GM20431 (cell line): ENCODE measurements around the gene SOHLH1.

ENCODE experiments used
- in situ Hi-C: fragments of 300-500 bp; cut with MseI, MboI; formaldehyde crosslinking; loops from one replicate; pipeline ENCODE4 v1.15.0; 2020; ENCODE audit warnings: low sequenced_read_pairs; ENCODE audit not compliant: unreplicated experiment

Gene SOHLH1

DNA sequence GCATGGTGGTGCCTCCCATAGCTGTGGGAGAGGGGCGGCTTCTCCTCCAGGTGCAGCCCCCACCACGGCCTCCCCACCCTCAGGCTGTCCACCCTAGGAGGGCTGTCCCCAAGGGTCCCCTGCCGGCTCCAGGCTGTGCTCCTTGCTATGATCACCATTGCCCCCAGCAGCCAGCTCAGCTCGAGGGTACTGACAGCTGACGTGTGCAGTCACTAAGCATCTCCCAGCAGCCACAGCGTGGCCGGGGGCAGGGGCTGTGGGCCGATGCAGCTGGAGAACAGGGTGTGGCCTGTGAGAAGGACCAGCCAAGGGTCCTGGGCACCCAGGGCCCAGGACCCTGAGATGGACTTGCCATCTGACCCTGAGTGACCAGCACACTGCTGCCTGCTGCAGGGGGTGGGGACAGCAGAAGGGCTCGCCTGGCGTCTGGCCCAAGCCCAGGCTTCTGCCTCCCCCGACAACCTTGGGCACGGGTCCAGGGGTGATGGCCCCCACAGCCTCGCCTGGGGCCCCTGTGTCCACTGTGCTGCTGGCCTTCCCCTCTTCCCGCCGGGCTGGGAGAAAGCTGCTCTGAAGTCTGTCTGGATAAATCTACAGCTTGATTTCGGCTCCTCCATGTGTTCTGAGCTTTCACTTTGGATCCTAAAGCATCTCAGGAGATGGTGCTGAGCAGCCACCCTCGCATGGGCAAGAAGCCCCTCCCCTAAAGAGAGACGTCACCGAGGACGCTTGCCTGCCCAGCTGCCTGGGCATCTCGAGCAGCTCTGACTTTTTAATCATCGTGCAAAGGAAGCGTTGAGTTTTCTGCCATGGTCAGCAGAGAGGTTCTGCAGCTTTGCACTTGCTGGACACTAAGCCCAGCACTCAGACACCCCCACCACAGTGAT is 8.2 kb upstream of the SOHLH1 start:
- in situ Hi-C loops = no loop called here

DNA sequence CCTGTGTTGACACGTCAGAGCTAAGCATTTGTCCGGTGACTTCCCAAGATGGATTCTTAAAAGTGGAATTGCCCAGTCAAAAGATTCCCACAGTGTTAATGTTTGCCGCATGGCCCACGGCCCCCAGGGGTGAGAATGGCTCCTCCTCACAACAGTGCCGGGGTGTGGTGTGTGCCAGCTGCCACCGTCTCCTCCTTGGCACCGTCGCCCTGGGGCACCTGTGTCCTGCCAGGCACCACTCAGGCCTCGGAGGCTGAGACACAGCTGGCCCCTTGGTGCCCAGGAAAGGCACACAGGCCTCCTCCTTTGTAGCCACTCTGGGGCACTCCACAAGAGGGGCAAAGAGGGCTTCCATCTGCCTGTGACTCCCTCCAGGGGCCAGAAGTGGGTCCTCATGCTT is 7.0 kb upstream of the SOHLH1 start:
- in situ Hi-C loops = no loop called here

DNA sequence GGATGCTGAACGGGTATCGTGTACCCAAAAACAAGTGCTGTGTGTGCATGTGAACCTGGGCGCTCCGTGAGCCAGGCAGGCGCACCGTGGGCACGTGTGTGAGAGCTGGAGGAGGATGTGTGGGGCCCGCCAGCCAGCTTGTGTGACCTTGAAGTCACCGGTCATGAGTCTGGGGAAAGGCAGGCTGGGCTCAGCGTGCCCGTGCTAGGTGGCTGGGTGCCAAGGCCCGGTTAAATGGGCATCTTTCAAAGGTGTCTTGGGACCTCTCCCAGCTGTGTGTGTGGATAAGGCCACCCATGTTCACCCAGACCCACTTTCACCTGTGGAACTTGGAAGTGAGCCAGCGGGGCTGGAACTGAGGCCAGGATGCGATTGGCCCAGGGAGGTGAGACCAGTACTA is 6.1 kb upstream of the SOHLH1 start:
- in situ Hi-C loops = no loop called here

DNA sequence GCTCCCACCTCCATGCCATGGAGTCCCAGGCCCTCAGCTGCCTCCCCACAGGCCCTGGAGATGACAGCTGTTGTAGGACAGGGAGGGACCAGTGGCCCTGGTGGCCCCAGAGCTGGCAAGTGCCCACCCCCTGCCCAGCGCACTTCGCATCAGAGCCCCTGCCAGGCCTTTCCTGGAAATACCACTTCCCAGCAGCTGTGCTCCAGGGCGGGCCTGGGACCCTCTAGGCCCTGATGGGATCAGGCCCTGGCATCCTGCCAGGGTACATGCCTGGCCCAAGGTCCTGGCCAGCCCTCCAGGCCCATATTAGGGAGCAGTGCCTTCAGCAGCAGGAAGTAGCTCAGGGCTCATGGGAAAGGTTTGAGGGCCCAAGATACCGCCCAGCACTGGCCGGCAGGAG is 5.2 kb upstream of the SOHLH1 start:
- in situ Hi-C loops = no loop called here

DNA sequence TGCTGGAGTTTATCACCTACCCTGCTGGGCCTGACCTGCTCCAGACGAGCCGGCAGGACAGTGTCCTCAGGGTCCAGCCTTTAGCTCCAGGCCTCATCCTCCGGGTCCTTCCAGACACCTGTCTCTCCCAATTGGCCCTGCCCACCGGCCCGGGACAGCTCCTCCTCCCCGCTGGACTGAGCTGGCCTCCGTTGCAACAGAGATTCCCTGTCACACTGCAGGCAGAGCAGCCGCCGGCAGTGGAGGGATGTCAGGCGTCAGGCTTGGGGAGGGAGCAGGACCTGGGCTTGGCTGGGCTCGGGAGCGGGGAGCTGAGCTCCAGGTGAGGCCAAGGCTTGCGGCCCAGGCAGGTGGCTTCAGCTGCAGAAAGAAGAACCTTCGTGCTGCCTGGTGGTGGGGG is 4.4 kb upstream of the SOHLH1 start:
- in situ Hi-C loops = no loop called here

DNA sequence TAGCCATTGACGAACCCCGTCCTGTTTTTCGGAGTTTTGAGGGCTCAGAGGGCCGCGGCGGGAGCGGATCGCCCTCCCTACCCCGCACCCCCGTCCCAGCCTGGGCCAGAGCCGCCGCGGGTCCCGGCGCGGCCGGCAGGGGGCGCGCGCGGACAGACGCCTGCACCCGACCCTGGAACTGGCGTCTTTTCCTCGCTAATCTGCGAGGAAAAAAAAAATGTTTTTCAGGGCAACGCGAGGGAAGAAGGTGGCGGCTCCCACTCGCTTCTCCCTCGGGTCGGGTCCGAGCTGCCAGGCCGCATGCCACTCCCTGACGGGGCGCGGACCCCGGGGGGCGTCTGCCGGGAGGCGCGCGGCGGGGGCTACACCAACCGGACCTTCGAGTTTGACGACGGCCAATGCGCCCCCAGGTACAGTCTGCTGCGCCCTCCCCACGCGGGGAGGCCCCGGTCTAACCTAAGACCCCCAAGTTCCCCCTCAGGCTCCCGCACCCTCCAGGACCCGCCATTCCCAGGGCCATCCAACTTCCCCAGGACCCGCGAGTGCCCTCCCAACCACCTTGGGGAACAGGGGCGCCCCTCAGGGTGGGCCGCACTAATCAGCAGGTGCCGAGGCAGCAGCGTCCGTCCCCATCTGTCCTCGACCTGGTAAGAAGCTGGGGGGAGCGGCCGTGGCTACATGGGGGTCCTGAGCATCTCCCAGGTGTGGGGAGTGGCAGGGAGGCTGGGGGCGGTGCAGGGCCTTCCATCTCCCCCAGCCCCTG is 2.9 kb upstream of the SOHLH1 start, which contains the start of gene KCNT1:
TSS of gene KCNT1 (plus strand) at position 227 of the 763 bp plus-strand sequence. CDS start at position 301, 74 bp downstream.
- in situ Hi-C loops = no loop called here

DNA sequence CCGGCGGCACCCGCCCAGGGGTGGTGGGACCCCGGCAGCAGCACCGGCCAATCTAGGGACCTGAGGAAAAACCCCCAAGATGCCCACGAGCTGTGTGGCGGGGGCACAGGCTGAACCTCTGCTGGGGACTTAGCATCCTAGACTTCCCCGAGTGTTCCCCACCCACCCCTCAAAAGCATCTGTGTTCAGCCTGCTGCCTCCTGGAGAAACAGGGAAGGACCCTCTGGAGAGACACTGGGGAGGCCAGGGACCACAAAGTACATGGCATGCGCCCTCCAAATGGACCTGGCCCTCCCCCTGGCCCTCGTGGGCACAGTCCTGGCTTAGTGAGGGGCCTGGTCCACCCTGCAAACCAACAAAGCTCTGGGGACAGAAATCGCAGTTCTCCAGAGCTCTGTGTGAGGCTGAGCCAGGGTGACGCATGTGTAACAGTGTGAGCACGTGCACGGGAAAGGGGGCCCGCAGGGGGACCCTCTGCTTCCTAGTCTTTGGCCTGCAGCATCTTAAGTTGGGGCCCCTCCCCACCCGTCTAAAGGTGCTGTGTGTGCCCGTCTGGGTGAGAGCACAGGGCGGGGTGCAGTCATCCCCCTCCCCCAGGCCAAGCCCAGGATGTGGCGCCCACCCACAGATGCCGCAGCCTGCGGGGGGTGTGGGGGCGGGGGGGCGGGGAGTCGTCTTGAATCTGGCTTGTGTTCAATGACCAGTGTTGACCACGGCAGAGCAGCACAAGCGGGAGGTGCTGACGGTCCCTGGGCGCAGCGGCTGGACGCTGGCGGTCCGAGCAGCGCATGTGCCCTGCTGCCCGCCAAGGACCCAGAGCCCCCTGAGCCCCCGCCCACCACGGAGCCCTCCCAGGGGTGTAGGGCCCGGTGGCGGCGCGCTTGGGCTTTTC is 2.0 kb upstream of the SOHLH1 start:
- in situ Hi-C loops = no loop called here

DNA sequence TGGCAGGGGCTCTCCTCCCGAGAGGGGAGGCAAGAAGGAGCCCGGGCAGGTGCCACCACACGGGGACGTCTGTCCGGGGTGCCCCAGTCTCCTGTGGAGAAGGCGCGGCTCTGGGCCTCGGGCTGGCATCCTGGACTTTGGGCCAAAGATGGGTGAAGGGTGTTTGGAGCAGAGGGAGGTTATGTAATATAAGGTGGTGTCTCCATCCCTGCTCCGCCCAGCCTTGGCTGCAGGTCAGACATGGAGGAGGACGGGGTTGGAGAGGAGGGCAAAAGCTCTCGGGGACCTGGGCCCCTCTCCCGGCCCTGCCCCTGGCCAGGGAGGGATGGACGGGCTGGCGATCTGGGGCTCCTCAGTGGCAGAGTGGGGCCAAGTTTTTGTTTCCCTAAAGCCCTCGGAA is 1.2 kb upstream of the SOHLH1 start:
- in situ Hi-C loops = no loop called here

DNA sequence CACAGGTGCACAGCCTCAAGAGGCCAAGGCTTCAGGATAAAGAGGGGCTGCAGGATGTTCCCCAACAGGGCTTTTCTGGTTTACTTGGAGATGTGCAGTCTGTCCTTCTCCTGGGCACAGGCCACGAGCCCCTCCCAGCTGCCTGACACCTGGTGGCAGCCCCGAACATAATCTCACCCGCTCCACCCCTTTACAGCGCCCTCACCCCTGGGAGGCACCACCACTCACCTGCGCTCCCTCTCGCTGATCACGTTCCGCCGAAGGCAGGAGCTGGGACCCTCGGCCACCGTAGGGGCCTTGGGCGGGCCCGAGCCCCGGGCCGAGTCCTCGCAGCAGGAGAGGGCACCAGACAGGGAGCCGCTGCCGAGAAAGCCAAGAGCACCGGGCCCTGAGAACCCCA is 514 bp downstream of the SOHLH1 start:
- in situ Hi-C loops = no loop called here

DNA sequence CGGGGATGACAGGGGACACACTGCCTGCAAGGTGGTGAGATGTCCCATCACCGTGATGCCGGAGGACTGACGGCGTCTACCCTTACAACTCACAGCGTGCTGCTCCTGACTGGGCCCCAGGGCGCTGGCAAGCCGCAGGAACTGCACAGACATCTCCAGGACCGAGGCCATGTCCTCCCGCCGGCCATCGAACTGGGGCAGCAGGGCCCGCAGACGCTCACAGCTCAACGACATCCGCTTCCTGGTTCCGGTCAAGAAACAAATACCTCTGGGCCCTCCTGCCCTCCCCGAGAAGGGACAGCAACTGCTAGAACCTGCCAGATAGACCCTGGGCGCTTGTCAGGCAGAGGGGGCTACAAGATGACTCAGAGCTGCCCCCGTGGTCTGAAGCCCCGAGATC is 1.0 kb downstream of the SOHLH1 start:
- in situ Hi-C loops = no loop called here

DNA sequence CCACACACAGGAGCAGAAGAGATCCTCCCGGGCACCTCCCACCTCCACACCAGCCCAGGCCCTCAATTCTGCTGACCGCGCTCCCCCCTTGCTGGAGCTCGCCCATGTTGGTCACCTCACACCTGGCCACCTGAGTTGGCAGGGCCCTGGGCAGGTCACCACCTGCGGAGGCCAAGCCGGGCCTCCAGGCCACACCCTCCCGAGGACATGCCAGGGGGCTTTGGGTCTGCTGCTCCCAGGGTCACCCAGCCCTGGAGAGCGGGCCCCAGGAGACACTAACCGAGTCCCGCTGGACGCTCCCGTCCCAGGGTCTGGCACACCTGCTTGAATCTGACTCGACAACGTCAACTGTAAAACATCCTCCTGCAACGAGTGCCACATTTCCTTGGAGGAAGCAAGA is 2.1 kb downstream of the SOHLH1 start:
- in situ Hi-C loops = no loop called here

DNA sequence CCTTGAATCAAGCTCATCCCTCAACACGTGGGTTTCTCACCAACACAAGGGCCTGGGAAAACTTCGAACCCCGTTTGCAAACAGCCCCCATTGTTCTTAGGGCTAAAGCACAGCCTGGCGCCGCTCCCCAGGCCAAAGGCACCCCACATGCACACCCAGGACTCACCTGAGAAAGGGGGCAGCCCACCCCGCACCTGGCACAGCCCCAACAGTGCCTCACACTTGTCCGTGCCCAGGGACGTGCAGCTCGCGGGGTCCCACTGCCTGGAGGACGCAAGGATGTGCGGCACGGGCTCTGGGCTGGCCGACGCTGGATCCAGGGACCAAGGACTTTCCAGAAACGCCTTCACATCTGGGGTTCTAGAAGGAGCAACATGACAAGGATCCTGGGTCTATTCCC is 2.8 kb downstream of the SOHLH1 start:
- in situ Hi-C loops = no loop called here

DNA sequence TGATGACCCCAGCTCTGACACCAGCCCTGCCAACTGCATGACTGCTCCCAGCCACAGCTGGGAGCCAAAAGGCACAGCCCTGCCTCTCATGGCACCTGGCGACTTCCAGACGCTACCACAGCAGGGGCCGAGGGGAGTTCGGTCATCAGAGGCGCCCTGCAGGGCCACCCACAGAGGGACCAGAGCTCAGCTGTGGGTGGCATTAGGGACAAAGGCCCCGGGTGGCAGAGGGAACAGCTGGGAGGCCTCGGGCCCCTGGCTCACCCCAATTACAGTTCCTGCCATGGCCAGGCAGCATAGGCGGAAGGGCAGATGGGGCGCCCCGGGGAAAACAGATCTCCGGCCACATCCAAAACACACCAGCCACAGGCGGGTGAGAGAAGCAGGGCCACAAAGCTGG is 3.6 kb downstream of the SOHLH1 start:
- in situ Hi-C loops = no loop called here

DNA sequence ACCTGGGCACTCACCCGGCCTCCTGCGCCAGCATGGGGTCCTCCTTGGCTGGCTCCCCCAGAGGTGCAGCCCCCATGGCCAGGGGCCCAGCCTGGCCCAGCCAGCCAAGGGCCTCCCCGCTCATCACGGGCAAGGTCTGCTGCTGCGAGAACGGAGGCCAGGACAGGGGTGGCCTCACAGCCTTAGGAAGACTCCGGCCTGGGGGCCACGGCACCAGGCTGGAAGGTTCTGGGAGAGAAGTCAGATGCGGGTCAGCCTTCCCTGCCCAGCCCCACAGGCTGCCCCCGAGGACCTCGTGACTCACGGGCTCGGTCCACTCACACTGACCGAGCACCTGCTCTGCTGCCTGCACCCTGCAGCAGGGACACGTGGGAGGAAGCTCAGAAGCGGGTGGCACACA is 4.2 kb downstream of the SOHLH1 start:
- in situ Hi-C loops = no loop called here

DNA sequence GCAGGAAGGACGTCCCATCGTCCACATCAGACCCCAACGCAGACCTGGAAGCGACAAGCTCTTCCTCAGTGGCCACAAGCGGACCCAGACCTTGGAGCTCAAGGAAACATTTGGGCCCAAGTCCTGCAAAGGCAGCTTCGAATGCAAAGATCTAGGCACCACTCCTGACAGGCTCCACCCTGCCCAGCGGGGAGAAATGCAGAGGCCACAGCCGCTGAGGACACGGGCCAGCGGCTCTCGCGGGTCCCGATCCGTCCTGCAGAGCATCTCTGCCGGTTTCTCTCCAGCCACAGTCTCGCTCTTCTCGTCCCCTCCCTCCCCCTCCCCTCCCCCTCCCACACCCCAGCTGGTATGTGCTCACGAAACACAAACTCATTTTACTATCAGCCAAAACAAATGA is 4.9 kb downstream of the SOHLH1 start:
- in situ Hi-C loops = no loop called here

DNA sequence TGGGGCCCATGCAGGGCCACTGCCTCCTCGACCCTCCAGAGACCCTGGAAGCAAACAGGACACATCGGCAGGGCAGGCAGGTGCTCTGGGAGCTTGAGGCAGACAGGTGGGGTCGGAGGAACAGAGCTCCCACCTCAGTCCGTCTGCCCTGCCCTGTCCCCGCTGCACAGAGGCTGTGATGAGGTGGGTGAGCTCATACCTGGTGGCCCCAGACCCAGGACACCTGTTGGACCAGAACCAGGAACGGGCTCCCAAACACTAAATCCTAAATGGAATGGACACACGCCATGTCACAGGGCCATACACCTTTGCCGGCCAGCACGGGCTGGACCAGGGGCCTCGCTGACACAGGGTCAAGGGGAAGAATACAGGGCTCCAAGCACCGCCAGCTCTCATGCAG is 5.5 kb downstream of the SOHLH1 start:
- in situ Hi-C loops = no loop called here

DNA sequence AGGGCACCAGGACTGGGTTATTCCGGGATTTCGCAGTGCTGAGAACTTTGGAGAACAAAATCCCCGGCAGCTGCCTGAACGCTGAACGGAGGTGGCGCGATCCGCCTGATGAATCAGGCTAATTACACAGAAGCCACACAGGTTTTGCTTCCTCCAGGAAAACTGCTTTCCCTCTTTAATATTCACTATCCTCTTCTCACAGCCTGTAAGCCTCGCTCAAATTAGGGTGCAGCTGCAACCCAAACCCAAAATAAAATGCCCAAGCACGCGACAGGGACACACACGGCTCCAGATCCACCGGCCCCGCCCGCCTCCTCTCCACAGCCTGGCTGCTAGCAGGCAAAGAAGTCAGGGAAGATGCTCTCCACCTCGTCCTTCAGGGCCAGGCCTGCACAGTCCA is 6.0 kb downstream of the SOHLH1 start:
- in situ Hi-C loops = no loop called here

DNA sequence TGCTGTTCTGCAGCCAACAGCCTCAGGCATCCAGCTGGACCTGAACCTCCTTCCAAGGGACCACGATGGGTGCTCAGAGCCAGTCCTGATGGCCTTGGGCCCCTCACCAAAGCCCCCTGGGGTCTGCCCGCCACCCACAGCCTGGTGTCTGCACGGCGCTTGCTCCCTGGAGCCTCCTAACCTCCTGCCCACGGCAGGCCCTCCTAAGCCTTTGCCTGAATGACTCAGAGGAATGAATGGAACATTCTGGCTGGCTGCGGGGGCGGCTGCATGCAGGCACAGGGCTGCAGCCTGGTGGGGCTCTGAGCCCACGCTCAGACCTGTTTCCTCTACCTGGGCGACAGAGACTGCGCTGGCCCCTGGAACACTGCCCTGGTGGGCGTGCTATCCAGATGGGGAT is 6.9 kb downstream of the SOHLH1 start:
- in situ Hi-C loops = no loop called here

DNA sequence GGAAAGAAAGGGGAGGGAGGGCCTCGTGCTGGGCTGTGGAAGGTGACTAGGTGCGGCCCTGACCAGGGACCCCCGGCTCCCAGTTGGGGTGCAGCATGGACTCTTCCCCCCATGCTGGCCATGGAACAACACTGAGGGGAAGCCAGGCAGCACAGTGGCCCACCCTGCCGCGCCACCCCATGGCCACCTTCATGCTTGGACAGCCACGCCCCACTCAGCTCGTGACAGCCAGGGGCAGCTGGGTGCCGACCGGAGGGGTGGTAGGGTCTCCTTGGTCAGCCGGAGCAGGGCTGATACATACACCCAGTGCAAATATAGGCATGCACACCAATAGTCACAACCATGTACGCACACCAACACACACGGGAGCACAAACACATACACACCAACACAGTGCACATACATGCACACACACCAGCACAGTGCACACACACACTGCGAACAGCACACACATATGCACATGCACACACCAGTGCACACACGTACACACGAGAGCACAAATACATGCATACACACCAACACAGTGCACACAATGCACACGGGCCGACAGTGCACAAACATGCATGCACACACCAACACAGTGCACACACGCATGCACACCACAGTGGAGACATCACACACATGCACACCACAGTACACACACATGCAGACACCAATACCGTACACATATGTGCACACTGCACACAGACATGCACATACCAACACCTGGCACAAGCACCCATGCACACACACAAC is 8.3 kb downstream of the SOHLH1 start:
- in situ Hi-C loops = no loop called here

DNA sequence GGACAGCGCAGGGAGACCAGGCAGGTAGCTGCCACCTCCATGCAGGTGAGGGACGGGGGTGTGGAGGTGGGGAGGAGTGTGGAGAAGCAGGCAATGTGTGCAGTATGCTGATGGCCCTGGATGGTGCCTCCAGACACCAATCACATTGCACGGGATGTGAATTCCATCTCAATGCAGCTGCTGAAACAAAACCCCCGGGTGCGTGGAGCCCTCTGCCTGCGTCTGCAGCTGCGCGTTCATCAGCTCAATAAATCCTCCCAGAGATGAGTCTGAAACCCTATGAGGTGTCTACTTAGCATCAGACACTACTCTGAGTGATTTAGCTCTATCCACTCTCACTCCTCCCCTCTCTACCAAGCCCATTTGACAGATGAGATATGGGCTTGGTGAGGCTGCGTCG is 10.3 kb downstream of the SOHLH1 start:
- in situ Hi-C loops = no loop called here
